Measurements from ENCODE around the gene FRAT2. TPM values are rescaled to one million over a fixed set of nuclear protein-coding genes. Genes with fewer than 3 reads are reported as not detected.

FRAT2 gene
- total RNA-seq, 4 donors from 2014 or later = 16.6 to 29.4 (median 20.3) TPM

GRCh38 chr10:97341416-97341815 lies 6.9 kb upstream of the FRAT2 start:
- Histone ChIP-seq H3K27ac (no peak overlapping the region), H3K9me3 (no peaks in the 10 kb centered on the region), H3K4me1 (peaks cover 3 to 19% (median 16%) of the 10 kb centered on the region in 3 donors), H3K36me3 (no peaks in the 10 kb centered on the region), H3K27me3 (no peaks in the 10 kb centered on the region), H3K4me3 (no peak overlapping the region)
- DNase-seq = no peak
- intact Hi-C loops (cut with DNase I) = no loop called here
- 67 to 75% methylated on average over 2 of the region's 2 CpGs for WGBS, 2 donors
- no peak for TF ChIP-seq CTCF (IDR thresholded peaks at IDR 0.05)
- no peak for TF ChIP-seq POLR2A (IDR thresholded peaks at IDR 0.05)

- DNase-seq = no peak
- TF ChIP-seq POLR2A (IDR thresholded peaks at IDR 0.05) (no peak), CTCF (IDR thresholded peaks at IDR 0.05) (no peak)
- Histone ChIP-seq H3K4me1 (peaks cover 8 to 42% (median 30%) of the 10 kb centered on the region in 3 donors), H3K36me3 (no peaks in the 10 kb centered on the region), H3K27ac (peak overlapping the region in 1 of 4 donors; percentile 95), H3K4me3 (no peak overlapping the region), H3K27me3 (no peaks in the 10 kb centered on the region), H3K9me3 (no peaks in the 10 kb centered on the region)
- WGBS, 2 donors = 60 to 62% methylated on average over 5 of the region's 5 CpGs
- intact Hi-C loops (cut with DNase I) = loop anchor here (10.0 kb wide), 1 partner anchor 53 kb away; no protein-coding TSS in a partner anchor
These were observed 3.5 kb upstream of the FRAT2 start for GRCh38 chr10:97338041-97338440.

- Histone ChIP-seq H3K36me3 (no peaks in the 10 kb centered on the region), H3K4me1 (peaks cover 15 to 51% (median 37%) of the 10 kb centered on the region in 3 donors), H3K27ac (peak overlapping the region; percentile 37 to 95 (median 74)), H3K27me3 (no peaks in the 10 kb centered on the region), H3K4me3 (peak overlapping the region in 2 of 4 donors; percentile 5 to 17), H3K9me3 (no peaks in the 10 kb centered on the region)
- intact Hi-C loops (cut with DNase I) = loop anchor here (10.0 kb wide), 1 partner anchor 52 kb away; no protein-coding TSS in a partner anchor
- 12 to 14% methylated on average over 9 to 10 of the region's 11 CpGs for WGBS, 2 donors
- no peak for DNase-seq
- TF ChIP-seq POLR2A (IDR thresholded peaks at IDR 0.05) = peak in 1 of 4 donors; percentile 3
- TF ChIP-seq CTCF (IDR thresholded peaks at IDR 0.05) = no peak
These were observed 2.7 kb upstream of the FRAT2 start for GRCh38 chr10:97336942-97337831.

- intact Hi-C loops (cut with DNase I) = loop anchor here (10.0 kb wide), 1 partner anchor 52 kb away; no protein-coding TSS in a partner anchor
- Histone ChIP-seq H3K4me1 (peaks cover 22 to 58% (median 45%) of the 10 kb centered on the region in 3 donors), H3K9me3 (no peaks in the 10 kb centered on the region), H3K36me3 (peaks cover 0 to under 1% (median 0%) of the 10 kb centered on the region in 3 donors), H3K4me3 (no peak overlapping the region), H3K27me3 (no peaks in the 10 kb centered on the region), H3K27ac (peak overlapping the region in 3 of 4 donors; percentile 37 to 95 (median 77))
- no peak for DNase-seq
- 18 to 20% methylated on average over 5 of the region's 5 CpGs for WGBS, 2 donors
- TF ChIP-seq POLR2A (IDR thresholded peaks at IDR 0.05) (no peak), CTCF (IDR thresholded peaks at IDR 0.05) (no peak)
These were observed 1.9 kb upstream of the FRAT2 start for GRCh38 chr10:97336446-97336845.

- no peak for DNase-seq
- peak overlapping the region in 2 of 4 donors; percentile 77 to 95 for H3K27ac ChIP-seq
- peaks cover 25 to 63% (median 49%) of the 10 kb centered on the region in 3 donors for H3K4me1 ChIP-seq
- TF ChIP-seq POLR2A (IDR thresholded peaks at IDR 0.05) = no peak
- TF ChIP-seq CTCF (IDR thresholded peaks at IDR 0.05) = no peak
- intact Hi-C loops (cut with DNase I) = loop anchor here (10.0 kb wide), 1 partner anchor 51 kb away; no protein-coding TSS in a partner anchor
- no peaks in the 10 kb centered on the region for H3K9me3 ChIP-seq
- H3K36me3 ChIP-seq = peaks cover 0 to 5% (median 0%) of the 10 kb centered on the region in 3 donors
- H3K4me3 ChIP-seq = no peak overlapping the region
- no peaks in the 10 kb centered on the region for H3K27me3 ChIP-seq
- WGBS, 2 donors = 17 to 42% methylated on average over 5 of the region's 5 CpGs
These were observed 1.5 kb upstream of the FRAT2 start for GRCh38 chr10:97336006-97336405.
